Measurements from ENCODE around the gene FGF18. TPM values are rescaled to one million over a fixed set of nuclear protein-coding genes. Genes with fewer than 3 reads are reported as not detected.
"Not testable (repeated sequence)": the region's sequence is repeated elsewhere in the genome, so short reads cannot be mapped to it uniquely, and the experiment has no call there.

The FGF18 gene
- total and polyA plus RNA-seq, 2 experiments from 2014 or later: 0.09 TPM; not detected in 1

DNA sequence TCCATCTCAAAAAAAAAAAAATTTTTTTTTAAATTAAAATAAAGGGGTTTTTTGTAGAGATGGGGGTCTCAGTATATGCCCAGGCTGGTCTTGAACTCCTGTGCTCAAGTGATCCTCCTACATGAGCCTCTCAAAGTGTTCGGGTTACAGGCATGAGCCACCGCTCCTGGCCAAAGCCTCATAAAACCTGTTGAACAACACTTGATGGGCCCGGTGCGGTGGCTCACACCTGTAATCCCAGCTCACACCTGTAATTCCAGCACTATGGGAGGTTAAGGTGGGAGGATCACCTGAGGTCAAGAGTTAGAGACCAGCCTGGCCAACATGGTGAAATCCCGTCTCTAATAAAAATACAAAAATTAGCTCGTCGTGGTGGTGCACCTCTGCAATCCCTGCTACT lies 39.5 kb upstream of the FGF18 start:
- Histone ChIP-seq H3K4me1 (ENCODE audit: insufficient read depth) (no peaks in the 10 kb centered on the region), H3K27ac (no peak overlapping the region), H3K4me2 (ENCODE audit: unreplicated experiment) (no peak overlapping the region), H3K9me3 (ENCODE audit: low read depth) (no peaks in the 10 kb centered on the region), H3K36me3 (ENCODE audit: low read depth) (no peaks in the 10 kb centered on the region), H4K20me1 (ENCODE audit: insufficient read depth) (no peaks in the 10 kb centered on the region), H3K9me2 (ENCODE audit: insufficient read depth) (no peaks in the 10 kb centered on the region), H3K79me2 (ENCODE audit: insufficient read depth) (no peaks in the 10 kb centered on the region), H3K27me3 (replicated peaks; ENCODE audit: insufficient read depth) (no peaks in the 10 kb centered on the region; the same call in 1 of the 2 replicates), H3F3A (ENCODE audit: insufficient read depth) (no peaks in the 10 kb centered on the region), H3K9ac (no peak overlapping the region), H2AFZ (no peak overlapping the region), H3K4me3 (no peak overlapping the region)
- TF ChIP-seq EZH2 (IDR thresholded peaks at IDR 0.05; ENCODE audit: insufficient read depth, poor library complexity, severe bottlenecking): no peak
- TF ChIP-seq EZH2phosphoT487 (IDR thresholded peaks at IDR 0.05; ENCODE audit: insufficient read depth, low read depth): no peak
- in situ Hi-C loops (cut with MboI): no loop called here
- DNase-seq: no peak
- 91 to 92% methylated on average over 7 of the region's 7 CpGs for whole genome bisulfite sequencing, 2 experiments (ENCODE audit: low coverage in 1 of 2, low lambda C conversion rate in 2 of 2, missing lambda C conversion rate in 2 of 2)

DNA sequence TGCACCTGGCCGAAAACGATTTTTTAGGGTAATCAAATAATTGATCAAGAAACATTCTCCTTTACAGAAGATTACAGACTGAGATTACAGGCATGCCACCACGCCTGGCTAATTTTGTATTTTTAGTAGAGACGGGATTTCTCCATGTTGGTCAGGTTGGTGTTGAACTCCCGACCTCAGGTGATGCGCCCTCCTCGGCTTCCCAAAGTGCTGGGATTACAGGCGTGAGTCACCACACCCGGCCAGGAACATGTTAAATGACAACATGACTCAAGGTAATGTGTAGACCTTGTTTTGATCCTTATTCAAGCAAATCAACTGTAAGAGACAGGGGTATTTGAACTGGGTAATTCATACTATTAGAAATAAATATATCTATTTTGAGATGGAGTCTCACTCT lies 35.0 kb upstream of the FGF18 start:
- H3K79me2 ChIP-seq (ENCODE audit: insufficient read depth): peaks cover 17% of the 10 kb centered on the region
- H3K9ac ChIP-seq; H3K36me3 ChIP-seq (ENCODE audit: low read depth); H3K4me1 ChIP-seq (ENCODE audit: insufficient read depth); H3K9me3 ChIP-seq (ENCODE audit: low read depth); H3F3A ChIP-seq (ENCODE audit: insufficient read depth); H2AFZ ChIP-seq; H3K27me3 ChIP-seq (replicated peaks; ENCODE audit: insufficient read depth); H3K9me2 ChIP-seq (ENCODE audit: insufficient read depth); H3K27ac ChIP-seq; H4K20me1 ChIP-seq (ENCODE audit: insufficient read depth); H3K4me3 ChIP-seq; DNase-seq; H3K4me2 ChIP-seq (ENCODE audit: unreplicated experiment); in situ Hi-C loops (cut with MboI): not testable (repeated sequence)
- 76 to 79% methylated on average over 9 of the region's 9 CpGs for WGBS, 2 experiments (ENCODE audit: low coverage in 1 of 2, low lambda C conversion rate in 2 of 2, missing lambda C conversion rate in 2 of 2)

GRCh38 chr5:171384999-171385398 lies 34.4 kb upstream of the FGF18 start:
- H3K27ac ChIP-seq; H3K4me1 ChIP-seq (ENCODE audit: insufficient read depth); H3K9me3 ChIP-seq (ENCODE audit: low read depth); H3K27me3 ChIP-seq (replicated peaks; ENCODE audit: insufficient read depth); H2AFZ ChIP-seq; H3K4me2 ChIP-seq (ENCODE audit: unreplicated experiment); H3K9ac ChIP-seq; in situ Hi-C loops (cut with MboI); H3K4me3 ChIP-seq; H3K9me2 ChIP-seq (ENCODE audit: insufficient read depth): not testable (repeated sequence)
- peaks cover 15% of the 10 kb centered on the region for H3F3A ChIP-seq (ENCODE audit: insufficient read depth)
- peak; percentile 42 for DNase-seq
- peaks cover 23% of the 10 kb centered on the region for H3K79me2 ChIP-seq (ENCODE audit: insufficient read depth)
- peaks cover 12% of the 10 kb centered on the region for H3K36me3 ChIP-seq (ENCODE audit: low read depth)
- H4K20me1 ChIP-seq (ENCODE audit: insufficient read depth): peaks cover 15% of the 10 kb centered on the region
- WGBS, 2 experiments (ENCODE audit: low coverage in 1 of 2, low lambda C conversion rate in 2 of 2, missing lambda C conversion rate in 2 of 2): 89 to 100% methylated on average over 3 of the region's 3 CpGs

GRCh38 chr5:171386006-171386671 lies 33.3 kb upstream of the FGF18 start:
- 96% methylated on average over 25 of the region's 25 CpGs for WGBS, 2 experiments (ENCODE audit: low coverage in 1 of 2, low lambda C conversion rate in 2 of 2, missing lambda C conversion rate in 2 of 2)
- no peak overlapping the region for H3K9ac ChIP-seq
- peak overlapping the region; percentile 96; the same call in 1 of the 2 replicates for H2AFZ ChIP-seq
- H3K4me3 ChIP-seq: no peak overlapping the region
- no peaks in the 10 kb centered on the region; the same call in 1 of the 2 replicates for H3K27me3 ChIP-seq (replicated peaks; ENCODE audit: insufficient read depth)
- H3K79me2 ChIP-seq (ENCODE audit: insufficient read depth): peaks cover 34% of the 10 kb centered on the region
- H3K4me1 ChIP-seq (ENCODE audit: insufficient read depth): peaks cover 14% of the 10 kb centered on the region
- H3K36me3 ChIP-seq (ENCODE audit: low read depth): peaks cover 12% of the 10 kb centered on the region
- peaks cover 27% of the 10 kb centered on the region for H3F3A ChIP-seq (ENCODE audit: insufficient read depth)
- no peak overlapping the region for H3K27ac ChIP-seq
- H3K9me3 ChIP-seq (ENCODE audit: low read depth): no peaks in the 10 kb centered on the region
- no peaks in the 10 kb centered on the region for H3K9me2 ChIP-seq (ENCODE audit: insufficient read depth)
- H4K20me1 ChIP-seq (ENCODE audit: insufficient read depth): peaks cover 27% of the 10 kb centered on the region
- peak overlapping the region; percentile 94 for H3K4me2 ChIP-seq (ENCODE audit: unreplicated experiment)
- in situ Hi-C loops (cut with MboI): no loop called here
- DNase-seq: no peak
- TF ChIP-seq EZH2phosphoT487 (IDR thresholded peaks at IDR 0.05; ENCODE audit: insufficient read depth, low read depth) (no peak), EZH2 (IDR thresholded peaks at IDR 0.05; ENCODE audit: insufficient read depth, poor library complexity, severe bottlenecking) (no peak)

- peak overlapping the region; percentile 96 for H2AFZ ChIP-seq
- 21 to 24% methylated on average over 20 of the region's 20 CpGs for WGBS, 2 experiments (ENCODE audit: low coverage in 1 of 2, low lambda C conversion rate in 2 of 2, missing lambda C conversion rate in 2 of 2)
- peaks cover 20% of the 10 kb centered on the region for H3K36me3 ChIP-seq (ENCODE audit: low read depth)
- no peaks in the 10 kb centered on the region for H3K9me3 ChIP-seq (ENCODE audit: low read depth)
- H3K4me1 ChIP-seq (ENCODE audit: insufficient read depth): peaks cover 20% of the 10 kb centered on the region
- no peak for TF ChIP-seq EZH2phosphoT487 (IDR thresholded peaks at IDR 0.05; ENCODE audit: insufficient read depth, low read depth)
- TF ChIP-seq EZH2 (IDR thresholded peaks at IDR 0.05; ENCODE audit: insufficient read depth, poor library complexity, severe bottlenecking): no peak
- peaks cover 33% of the 10 kb centered on the region for H3F3A ChIP-seq (ENCODE audit: insufficient read depth)
- H3K27ac ChIP-seq: peak overlapping the region; percentile 92
- in situ Hi-C loops (cut with MboI): no loop called here
- H3K9me2 ChIP-seq (ENCODE audit: insufficient read depth): no peaks in the 10 kb centered on the region
- H3K9ac ChIP-seq: peak overlapping the region; percentile 98
- peak overlapping the region; percentile 99 for H3K4me3 ChIP-seq
- peak overlapping the region; percentile 94 for H3K4me2 ChIP-seq (ENCODE audit: unreplicated experiment)
- H4K20me1 ChIP-seq (ENCODE audit: insufficient read depth): peaks cover 32% of the 10 kb centered on the region
- H3K27me3 ChIP-seq (replicated peaks; ENCODE audit: insufficient read depth): no peaks in the 10 kb centered on the region; the same call in 1 of the 2 replicates
- peaks cover 42% of the 10 kb centered on the region for H3K79me2 ChIP-seq (ENCODE audit: insufficient read depth)
- no peak for DNase-seq
Measured at GRCh38 chr5:171386861-171387344, 32.5 kb upstream of the FGF18 start.

All from GM23248 (cell line).